Kidney epithelial cell (primary cell): Measurements from ENCODE around the gene SRRM4. TPM values are rescaled to one million over a fixed set of nuclear protein-coding genes. Genes with fewer than 3 reads are reported as not detected.

Experiments
- DNase-seq: peaks from one replicate; pipeline ENCODE4 v3.0.0-alpha.2; 2010; ENCODE audit warnings: low read depth
- H3K27me3 ChIP-seq: 2 replicates; pipeline ENCODE4 v1.6.0; 2011; ENCODE audit warnings: low read length; ENCODE audit not compliant: control insufficient read depth, insufficient read depth
- H3K36me3 ChIP-seq: 2 replicates; pipeline ENCODE4 v1.5.1; 2011; ENCODE audit warnings: low read length; ENCODE audit not compliant: control insufficient read depth, insufficient read depth
- H3K4me3 ChIP-seq: 2 replicates; pipeline ENCODE4 v1.5.1; 2011; ENCODE audit warnings: low read depth, mild to moderate bottlenecking, control low read depth, low read length
- total RNA-seq: library from RNA; depleted of rRNA; stranded (reverse); fragments of >200 nt; gene quantifications from 2 replicates; pipeline ENCODE4 v1.2.3, GENCODE V29; 2015
- TF ChIP-seq, protein P1 (sequence below): IDR thresholded peaks from 2 replicates; pipeline ENCODE4 v1.5.1; 2011; ENCODE audit warnings: mild to moderate bottlenecking, moderate library complexity, low read length, control low read depth, inconsistent platforms; ENCODE audit not compliant: insufficient read depth, poor library complexity, severe bottlenecking

The SRRM4 gene
- total RNA-seq, 1 donor from 2014 or later: 0.42 TPM

DNA sequence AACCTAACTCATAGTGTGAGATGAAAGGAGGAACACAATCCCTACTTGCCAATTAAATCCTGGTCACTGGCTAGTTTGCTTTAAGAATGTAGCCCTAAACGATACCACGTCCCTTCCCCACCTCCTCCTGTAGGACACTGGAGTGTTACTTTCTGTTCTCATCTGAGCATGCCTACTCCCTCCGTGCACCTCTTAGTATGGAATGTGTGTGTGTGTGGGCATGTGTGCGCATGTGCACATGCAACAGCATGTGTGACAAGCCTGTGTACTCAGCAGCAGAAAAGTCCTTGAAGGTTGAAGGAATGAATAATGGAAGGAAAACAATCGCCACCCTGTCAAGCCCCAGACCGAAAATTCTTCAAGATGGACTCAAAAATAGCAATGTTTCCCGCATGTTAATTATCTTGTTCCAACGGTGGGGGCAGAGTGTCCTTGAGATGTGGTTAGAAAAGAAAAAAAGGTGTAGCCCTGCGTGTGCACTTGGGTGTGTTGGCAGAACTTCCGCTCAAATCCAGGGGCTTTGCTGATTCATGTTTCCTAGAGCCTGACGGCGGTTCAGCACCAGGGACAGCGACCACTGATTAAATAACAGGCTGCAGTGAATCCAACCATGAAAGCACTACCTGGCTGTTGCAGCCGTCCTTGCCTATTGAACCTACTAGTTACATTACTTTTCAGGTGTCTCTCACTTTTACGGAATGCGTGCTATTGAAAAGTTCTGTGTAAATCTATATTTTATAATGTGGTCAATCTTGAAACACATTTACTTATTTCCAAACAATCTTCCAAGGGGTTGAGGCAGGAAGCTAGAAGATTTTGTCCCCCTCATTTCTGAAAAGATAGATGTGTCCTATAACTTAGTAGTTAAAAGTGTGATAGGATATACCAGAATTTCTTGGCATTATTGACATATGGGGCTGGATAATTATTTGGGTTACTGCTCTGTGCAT, 79.8 kb downstream of the SRRM4 start:
- Histone ChIP-seq H3K27me3 (no peaks in the 10 kb centered on the region), H3K4me3 (no peak overlapping the region), H3K36me3 (no peaks in the 10 kb centered on the region)
- TF ChIP-seq, protein P1, sequence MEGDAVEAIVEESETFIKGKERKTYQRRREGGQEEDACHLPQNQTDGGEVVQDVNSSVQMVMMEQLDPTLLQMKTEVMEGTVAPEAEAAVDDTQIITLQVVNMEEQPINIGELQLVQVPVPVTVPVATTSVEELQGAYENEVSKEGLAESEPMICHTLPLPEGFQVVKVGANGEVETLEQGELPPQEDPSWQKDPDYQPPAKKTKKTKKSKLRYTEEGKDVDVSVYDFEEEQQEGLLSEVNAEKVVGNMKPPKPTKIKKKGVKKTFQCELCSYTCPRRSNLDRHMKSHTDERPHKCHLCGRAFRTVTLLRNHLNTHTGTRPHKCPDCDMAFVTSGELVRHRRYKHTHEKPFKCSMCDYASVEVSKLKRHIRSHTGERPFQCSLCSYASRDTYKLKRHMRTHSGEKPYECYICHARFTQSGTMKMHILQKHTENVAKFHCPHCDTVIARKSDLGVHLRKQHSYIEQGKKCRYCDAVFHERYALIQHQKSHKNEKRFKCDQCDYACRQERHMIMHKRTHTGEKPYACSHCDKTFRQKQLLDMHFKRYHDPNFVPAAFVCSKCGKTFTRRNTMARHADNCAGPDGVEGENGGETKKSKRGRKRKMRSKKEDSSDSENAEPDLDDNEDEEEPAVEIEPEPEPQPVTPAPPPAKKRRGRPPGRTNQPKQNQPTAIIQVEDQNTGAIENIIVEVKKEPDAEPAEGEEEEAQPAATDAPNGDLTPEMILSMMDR: no peak
- DNase-seq: no peak

DNA sequence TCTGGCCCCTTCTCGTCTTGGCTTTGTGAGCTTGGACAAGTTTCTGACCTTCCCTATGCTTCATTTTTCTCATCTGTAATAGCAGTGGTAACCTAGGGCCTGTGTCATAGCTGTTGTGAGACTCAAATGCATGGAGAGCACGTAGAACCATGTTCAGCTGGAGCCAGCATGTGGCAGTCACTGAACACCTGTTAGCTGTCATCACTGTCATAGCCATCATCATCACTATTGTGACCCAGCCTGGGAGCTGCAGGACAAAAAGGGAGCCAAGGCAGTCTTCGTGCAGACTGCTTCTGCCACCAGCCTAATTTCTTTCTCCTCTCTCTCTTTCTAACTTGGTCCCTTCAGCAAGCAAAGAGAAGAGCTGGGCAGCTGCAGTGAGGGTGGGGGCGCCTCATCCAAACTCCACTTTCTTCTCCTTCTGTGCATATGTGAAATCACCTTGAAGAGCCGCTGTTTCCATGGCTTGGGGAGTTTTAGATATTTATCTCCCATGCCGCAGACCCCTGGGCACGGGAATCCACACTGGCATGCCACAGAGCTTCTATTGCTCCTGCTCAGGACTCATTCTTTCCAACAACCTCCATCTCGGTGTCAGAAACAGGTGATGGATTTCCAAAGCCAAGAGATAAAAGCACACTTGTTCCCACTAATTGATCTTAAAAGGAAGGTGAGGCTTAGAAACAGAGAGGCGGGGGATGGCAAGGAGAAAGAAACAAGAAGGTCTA, 87.0 kb downstream of the SRRM4 start:
- TF ChIP-seq, protein P1: no peak
- no peaks in the 10 kb centered on the region for H3K36me3 ChIP-seq
- no peaks in the 10 kb centered on the region for H3K27me3 ChIP-seq
- no peak for DNase-seq
- no peak overlapping the region for H3K4me3 ChIP-seq

DNA sequence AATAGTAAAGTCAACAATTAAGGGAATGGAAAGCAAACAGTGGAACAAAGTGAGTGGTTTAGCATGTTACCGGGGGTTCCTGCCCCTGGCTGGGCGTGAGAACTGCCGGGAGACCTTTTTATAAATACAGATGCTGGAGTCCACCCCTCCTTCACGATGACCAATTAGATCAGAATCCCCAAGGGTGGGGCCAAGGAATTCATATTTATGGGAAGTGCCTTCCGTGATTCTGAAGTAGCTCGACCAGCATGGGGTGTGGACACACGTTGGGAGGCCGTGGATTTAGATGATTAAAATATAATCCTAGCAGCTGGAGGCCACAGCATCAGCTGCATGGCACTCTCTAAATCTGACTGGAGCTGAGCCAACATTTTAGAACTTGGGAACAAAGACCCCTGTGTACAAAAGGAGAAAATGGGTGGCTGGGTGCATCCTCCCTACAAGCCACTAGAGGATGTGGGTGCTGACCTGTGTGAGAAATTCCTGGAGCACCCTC, 87.9 kb downstream of the SRRM4 start:
- H3K36me3 ChIP-seq: no peaks in the 10 kb centered on the region
- no peak for DNase-seq
- TF ChIP-seq, protein P1: no peak
- no peaks in the 10 kb centered on the region for H3K27me3 ChIP-seq
- H3K4me3 ChIP-seq: no peak overlapping the region

DNA sequence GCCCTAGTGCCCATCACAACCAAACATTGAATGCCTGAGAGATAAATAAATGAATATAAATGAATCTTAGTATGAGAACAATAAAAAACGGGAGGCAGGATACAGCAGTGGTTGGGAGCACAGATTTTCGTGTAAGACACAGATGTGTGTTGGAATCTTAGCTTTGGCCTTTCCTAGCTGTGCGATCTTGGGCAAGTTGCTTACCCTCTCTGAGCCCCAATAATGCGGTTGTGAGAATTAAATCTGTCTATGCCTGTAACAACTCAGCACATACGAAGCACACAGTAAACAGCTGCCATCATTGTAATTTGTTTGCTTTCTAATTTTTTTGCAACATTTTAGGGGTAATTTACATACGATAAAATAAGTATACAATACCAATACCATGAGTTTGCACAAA, 89.8 kb downstream of the SRRM4 start:
- Histone ChIP-seq H3K36me3 (no peaks in the 10 kb centered on the region), H3K27me3 (no peaks in the 10 kb centered on the region), H3K4me3 (no peak overlapping the region)
- DNase-seq: no peak
- TF ChIP-seq, protein P1: no peak

DNA sequence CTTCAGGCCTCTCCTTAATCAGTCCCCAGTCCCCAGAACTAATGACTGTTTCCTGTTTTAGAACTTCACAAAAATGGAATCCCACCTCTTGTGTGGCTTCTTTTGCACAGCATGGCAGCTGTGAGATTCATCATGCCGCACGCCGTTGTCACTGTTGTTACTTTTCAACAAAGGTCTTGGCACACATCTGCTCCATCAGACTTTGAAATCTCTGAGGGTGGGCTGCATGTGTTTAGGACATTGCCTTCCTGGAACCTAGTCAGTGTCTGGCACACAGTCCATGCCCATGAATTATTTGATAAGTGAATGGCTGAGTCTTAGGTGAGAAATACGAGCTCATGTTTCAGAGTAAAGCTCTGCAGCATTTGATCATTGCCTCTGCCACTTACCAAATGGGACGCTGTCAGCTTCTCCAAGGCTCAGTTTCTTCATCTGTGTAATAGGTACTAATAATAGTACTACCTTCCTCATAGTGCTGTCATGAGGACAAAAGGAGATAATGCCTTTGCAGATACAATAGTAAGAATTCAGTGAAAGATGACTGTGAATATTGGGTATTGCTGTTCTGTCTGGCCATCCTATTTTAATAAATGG, 90.4 kb downstream of the SRRM4 start:
- no peak overlapping the region for H3K4me3 ChIP-seq
- H3K36me3 ChIP-seq: no peaks in the 10 kb centered on the region
- H3K27me3 ChIP-seq: no peaks in the 10 kb centered on the region
- no peak for DNase-seq
- TF ChIP-seq, protein P1: no peak
